Left lobe of liver (tissue), 2 donors: ENCODE data around the gene BACH2. TPM values are rescaled to one million over a fixed set of nuclear protein-coding genes. Genes with fewer than 3 reads are reported as not detected.

Source experiments
- ATAC-seq: fragments of 200-7000 bp; cut with Tn5 transposase; one replicate; pipeline ENCODE4 v1.9.1; 2020; ENCODE audit warnings: mild to moderate bottlenecking, moderate library complexity
- DNase-seq: peaks from one replicate; pipeline ENCODE4 v3.0.0-alpha.2; 2020; ENCODE audit warnings: low spot score
- total RNA-seq: library from RNA; stranded (reverse); gene quantifications from one replicate; pipeline ENCODE4 v1.2.1, GENCODE V29; 2021
- donor health status: DM: no; HTN: no; CAD: no; lungs with moderate emphysema.
- donor health status: DM: no; HTN: yes; CAD: no.

Gene BACH2
- total RNA-seq, 1 donor from 2014 or later: 3.1 TPM

DNA sequence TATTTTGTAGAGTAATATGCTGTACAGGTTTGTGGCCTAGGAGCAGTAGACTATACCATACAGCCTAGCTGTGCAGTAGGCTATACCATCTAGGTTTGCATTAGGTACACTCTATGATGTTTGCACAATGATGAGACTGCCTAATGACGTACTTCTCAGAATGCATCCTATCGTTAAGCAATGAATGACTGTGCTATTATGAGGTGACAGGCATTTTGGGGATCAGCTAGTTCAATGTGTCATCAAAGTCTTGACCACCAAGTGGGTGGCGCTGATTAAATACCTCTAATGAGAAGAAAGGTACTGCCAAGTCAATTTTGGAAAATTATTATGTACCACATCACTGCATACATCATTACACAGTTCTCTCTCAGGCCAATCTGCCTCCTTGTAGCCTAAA, 190.2 kb downstream of the BACH2 start:
- DNase-seq (no peak), ATAC-seq (no peak)

DNA sequence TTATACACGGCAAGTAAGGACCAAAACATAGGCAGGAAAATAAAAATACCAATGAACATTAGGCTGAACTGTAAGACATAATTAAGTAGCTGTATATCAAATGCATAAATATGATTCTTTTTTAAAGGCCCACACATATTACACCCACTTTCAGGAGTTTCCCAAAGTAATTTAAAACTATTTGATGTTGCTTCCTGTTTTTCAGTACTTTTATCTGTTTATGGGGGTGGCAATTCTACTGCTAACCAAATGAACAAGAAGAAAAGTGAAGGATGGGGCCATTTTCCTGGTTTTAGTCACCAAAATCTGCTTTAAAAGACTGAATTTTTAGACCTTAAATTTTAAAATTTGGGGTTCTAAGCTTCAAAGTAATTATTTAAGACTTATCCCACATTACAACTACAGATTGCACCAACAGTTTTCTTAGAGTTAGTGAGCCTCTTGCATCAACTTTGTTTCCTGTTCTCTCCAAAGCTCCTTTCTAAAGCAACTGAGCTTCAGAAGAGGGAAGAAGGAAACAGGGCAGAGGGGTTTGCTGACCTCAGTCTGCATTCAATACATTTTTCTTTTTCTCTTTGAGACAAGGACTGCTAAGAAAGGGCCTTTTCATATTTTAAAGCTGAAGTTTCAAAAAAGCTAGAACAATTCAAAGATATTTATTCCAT, 191.0 kb downstream of the BACH2 start:
- no peak for ATAC-seq
- no peak for DNase-seq

DNA sequence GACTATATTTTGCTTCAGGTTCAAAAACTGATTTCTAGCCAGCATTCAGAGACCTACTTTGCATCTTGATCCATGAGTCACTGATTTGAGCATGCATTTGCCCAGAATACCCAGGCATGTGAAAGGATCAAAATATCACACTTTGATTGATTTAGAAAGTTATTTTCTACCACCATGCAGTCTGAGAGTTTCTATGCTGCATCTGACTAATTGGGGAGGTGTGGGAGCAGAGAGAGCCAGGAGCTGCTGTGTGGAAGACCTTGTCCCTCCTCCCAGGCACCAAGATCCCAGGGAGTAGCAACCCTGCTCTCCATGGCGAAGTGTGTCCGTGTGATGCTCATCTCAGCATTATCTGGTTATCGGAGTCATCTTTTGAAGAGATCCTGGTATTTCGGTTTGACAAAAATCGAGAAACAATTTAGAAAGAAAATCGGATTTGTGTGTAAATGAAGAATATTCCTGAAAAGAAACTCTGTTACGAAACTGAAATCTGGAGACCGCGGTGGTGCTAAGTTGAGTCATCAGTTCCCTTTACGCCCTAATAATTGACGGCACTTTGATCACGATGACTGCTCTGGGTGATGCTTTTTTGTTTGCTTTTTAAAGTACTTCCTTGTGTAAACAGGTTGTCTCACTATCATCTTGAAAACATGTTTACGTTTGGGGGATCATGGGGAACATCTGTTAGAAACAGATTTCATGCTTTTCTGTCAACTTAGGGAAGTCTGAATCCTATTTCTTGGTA, 193.4 kb downstream of the BACH2 start:
- DNase-seq: no peak
- ATAC-seq: no peak

DNA sequence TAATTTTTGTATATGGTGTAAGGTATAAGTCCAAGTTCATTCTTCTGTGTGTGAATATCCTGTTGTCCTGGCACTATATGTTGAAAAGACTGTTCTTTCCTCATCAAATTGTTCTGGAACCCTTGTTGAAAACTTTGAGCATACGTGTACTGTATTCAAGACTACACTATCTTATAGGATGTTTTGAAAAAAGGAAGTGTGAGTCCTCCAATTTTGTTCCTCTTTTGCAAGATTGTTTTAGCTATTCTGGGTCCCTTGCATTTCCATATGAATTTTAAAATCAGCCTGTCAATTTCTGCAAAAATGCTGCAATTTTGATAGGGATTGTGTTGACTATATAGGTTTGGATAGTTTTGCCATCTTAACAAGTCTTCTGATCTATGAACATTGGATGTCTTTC, 195.2 kb downstream of the BACH2 start:
- no peak for DNase-seq
- ATAC-seq: no peak

DNA sequence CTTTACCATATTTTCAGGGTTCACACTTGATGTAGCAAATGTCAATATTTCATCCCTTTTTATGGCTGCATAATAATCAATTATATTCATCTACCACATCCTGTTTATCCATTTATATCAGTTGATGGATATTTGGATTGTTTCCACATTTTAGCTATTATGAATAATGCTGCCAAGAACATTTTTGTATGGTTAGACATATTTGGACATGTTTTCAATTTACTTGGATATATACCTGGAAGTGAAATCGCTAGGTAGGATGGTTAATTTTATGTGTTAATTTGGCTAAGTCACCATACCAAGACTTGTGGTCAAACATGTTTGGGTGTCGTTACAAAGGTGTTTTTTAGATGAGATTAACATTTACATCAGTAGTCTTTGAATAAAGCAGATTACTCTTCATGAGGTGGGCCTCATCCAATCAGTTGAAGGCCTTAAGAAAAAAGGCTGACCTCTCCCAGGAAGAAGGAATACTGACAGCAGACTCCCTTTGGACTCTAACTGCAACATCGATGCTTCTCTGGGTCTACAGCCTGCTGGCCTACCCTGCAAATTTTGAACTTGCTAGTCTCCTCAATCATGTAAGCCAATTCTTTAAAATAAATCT, 196.5 kb downstream of the BACH2 start:
- no peak for ATAC-seq
- DNase-seq: no peak

DNA sequence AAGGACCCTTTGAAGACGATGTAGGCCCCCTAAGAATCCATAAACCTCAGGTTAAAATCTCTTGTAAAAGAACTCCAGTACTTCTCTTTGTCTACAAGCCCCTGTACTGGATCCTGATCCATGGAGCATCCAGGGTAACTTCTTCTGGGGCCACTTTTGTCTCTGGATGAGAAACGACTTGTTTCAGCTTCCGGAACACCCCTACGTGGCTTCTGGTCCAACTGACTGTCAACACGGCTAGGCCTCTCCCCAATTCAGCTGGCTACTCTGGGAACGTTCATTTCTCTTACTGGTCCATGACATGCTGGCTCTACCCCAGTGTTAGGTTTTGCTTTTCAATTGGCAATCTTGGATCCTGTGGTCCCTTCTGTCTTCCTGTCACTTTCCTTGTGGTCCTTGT, 198.0 kb downstream of the BACH2 start:
- DNase-seq: no peak
- no peak for ATAC-seq

DNA sequence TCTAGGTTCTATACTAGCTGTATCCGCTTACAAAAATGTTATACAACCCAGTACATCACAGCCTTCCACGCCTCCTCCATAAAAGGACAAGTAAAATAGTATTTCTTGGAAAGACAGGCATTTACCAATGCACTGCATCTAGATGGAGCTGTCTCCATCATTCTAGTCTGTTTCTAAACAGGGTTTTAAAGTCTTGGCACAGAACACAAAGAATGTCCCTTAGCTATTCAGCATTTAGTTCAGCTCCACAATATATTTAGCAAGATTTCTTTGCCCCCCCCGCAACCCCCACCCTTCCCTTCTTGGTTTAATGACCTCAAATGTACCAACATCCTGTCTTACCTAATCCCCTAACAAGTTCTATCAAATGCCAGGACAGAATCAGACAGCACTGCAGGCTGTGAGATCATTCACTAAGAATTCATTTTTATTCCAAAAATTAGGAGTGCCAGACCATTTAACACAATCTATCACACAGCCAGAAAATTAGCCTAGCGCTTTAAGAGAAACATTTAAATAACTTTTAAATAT, 198.6 kb downstream of the BACH2 start:
- ATAC-seq: peak; percentile 72
- no peak for DNase-seq

DNA sequence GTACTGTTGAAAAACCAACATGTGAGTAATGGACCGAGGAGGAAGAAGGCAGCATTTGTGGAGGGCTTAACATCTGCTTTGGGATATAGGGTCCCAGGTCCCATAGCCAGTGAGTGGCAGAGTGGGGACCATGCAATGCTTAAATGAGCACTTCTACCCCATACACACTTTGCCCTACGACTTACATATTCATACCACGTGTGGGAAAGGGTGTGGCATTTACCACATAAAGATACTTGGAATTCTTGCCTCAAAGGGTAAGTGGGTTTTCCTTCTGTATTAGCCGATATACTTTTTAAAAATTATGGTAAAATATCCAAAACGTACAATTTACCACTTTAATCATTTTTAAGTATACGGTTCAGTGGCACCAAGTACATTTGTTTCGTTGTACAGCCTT, 199.3 kb downstream of the BACH2 start:
- no peak for DNase-seq
- ATAC-seq: no peak

DNA sequence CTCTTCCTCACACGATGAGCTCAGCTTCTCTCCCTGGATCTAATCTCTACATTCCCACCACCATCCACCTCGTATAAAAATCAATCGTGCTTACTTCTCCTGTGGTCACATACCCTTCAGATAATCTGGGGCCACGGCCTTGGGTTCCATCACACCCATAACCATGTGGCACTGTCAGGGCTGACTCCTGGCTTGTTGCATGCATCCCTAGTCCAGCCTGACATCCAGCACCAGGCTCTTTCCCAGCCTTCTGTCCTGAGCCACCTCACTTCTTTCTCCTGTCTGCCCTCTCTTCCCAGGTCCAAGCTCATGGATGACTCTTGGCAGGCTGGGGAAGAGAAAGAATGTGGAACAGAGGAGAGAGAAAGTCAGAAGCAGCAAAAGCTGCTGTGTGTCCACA, 199.8 kb downstream of the BACH2 start:
- ATAC-seq (no peak), DNase-seq (no peak)

DNA sequence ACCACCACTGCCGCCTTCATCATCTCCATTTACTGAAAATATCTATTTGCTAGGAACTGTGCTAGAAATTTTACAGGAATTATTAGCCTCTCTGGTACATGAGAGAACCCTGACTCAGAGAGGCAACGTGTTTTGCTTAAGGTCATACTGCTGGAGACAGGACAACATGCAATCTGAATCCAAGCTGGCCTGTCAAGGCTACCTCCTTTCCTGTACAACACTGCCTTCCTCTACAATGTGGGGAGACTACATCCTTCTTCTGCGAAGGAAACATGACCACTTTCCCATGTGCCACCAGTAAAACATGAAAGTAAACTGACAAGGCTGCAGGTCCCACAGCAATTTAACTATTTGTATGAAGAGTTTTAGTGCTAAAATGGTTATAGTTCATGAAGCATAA, 200.9 kb downstream of the BACH2 start:
- DNase-seq (no peak), ATAC-seq (no peak)

DNA sequence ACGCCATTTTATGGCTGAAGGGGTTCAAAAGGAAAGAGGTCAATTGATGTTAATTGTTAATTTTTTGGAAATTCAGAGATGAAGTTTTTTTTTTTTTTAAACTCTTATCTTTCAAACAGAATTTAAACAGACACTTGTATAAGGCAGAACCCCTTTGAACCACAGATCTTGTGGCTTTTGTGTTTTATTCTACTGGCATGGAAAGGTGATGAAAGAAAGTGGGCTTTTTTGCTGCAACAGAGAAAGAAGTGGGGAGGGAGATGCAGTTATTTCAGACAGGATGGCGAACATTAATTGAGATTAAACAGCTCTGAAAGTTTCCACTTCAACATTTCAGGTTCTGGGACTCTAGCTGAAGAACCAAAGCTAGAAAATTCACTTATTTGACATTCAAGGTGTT, 201.5 kb downstream of the BACH2 start:
- DNase-seq (no peak), ATAC-seq (no peak)

DNA sequence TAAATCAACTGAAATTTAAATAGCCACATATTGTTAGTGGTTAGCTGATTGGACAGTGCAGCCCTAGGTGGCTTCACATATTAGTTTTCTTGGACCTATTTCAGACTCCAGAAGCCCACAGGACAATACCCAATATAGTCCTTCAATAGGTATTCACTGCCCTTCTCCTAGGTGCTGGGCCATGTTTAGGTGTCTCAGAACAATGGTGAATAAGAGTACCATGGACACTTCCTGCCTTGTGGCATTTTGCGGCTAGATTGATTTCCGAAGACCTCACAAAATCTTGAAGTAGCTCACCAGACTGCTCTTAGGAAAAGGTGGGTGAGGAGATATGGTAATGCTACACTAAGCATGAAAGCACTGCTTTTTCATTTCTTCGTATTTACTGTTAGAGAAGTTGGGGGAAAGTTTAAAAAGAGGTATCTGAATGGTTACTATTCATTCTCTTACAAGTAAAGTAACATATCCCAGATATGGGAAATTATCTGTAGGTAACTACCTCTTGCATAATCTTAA, 203.0 kb downstream of the BACH2 start:
- no peak for ATAC-seq
- no peak for DNase-seq

DNA sequence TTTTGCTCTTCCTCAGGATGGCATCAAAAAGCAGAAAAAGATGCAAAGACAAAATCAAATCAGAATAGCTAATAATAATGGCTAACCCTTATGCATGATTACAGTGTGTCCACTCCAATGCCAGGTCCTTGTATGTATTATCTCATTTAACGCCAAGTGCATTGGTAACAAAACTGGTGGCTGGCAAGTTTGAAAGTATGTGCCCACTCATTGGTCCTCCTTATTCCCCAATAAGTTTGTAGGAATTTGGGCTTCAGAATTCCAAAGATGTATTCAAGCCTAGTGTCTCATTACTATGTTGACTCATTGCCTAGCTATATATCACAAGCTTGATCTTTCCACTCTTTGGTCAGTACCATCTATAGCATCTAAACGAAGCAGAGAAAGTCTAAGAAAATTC, 205.8 kb downstream of the BACH2 start:
- ATAC-seq (no peak), DNase-seq (no peak)

DNA sequence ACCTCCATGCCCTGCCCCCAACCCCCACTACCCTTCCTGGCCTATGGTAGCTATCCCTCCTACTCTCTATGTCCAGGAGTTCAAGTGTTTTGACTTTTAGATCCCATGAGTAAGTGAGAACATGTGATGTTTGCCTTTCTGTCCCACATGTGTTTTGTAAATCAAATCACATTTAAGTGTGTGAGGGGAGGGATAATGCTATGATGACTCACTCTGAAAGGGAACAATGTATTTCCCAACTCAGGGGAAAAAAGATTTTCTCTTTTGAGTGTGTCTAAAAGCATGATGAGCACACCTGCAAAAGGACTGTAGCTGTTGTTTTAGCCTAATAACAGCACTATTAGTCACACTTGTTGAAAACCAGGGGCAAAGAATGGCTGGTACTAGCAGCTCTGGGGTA, 208.6 kb downstream of the BACH2 start:
- no peak for DNase-seq
- ATAC-seq: no peak

DNA sequence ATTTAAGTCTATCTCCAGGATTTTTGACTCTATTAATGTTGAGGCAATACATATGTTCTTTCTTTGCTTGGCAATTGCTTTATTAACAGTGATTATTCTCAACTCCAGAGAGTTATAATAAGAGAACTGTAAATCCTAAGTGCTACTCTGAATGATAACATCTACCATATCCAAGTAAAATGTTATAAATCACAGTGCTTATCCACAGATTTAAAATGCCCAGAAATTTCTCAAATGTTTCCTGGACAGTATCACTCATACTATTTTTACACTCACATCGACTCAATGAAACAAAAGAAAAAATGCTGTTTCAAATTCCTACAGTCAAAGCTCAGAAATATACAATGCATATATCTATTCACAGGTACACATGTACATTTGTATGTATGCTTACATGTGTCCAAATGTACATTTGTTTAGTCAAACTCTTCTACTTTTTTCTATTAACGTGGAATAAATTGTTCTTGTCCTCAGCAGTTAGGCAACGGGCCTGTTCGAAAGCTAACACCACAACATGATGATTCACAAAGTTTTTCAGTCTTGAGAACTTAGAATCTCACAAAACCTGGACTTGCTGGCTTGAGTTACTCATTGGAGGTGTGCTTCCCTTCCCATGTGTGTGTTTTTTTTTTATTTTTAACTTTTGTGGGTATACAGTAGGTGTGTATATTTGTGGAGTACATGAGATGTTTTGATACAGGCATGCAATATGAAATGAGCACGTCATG, 209.4 kb downstream of the BACH2 start:
- DNase-seq: no peak
- ATAC-seq: no peak

DNA sequence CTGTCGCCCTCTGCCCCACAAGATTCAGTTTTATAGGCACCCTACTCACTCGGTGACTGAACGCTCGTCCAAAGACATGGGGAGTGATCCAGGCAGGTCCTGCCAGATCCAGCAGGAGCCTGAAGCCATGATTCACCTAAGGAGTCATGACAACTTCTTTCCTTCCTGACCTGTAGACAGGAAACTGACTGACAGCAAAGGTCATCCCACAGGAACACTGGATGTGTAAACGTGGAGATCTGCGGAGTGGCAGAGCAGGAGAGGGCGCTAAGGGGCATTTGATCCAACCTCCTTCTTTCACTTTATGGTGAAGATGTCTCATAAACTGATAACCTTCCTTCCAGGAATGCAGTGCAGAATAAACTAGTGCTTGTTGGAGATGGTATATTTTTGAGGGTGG, 210.1 kb downstream of the BACH2 start:
- no peak for DNase-seq

DNA sequence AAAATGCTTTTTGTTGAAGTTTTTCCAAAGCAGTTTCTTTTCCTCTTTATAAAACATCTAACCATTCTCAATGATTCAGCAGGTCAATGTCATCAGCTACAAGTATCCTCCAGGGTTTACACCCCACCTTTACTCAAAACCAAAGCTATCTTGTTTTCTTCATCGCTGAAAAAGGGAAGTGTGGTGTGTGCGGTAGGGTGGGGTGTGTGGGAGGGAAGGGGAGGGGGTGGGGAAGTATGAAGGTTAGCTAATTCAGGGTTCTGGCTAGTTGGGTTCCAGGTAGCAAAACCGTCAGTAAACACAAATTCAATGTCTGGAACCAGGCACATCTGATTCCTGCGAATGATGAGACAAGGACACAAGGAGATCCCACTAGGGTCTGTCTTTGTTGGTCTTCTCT, 212.8 kb downstream of the BACH2 start:
- ATAC-seq: no peak
- DNase-seq: no peak

More for the DNA sequence above, 210.1 kb downstream of the BACH2 start:
- no peak for ATAC-seq

DNA sequence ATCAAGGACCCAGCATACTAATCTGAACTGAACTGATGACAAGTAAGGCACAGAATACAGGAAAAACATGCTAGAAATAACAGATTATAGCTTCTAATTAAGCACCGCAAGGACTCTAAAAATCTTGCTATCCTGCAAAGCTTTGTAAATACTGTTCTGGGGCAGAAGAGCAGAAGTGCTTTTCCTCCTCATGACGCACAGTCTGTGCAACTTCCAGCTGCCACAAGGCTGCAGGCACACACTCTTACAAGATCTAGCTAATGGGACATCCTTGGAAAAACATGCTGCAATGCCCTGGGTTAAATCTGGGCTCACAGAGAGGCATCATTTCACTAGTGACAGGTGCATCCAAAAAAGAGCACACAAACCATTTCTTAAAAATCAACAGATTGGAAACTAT, 213.8 kb downstream of the BACH2 start:
- DNase-seq: no peak
- no peak for ATAC-seq

DNA sequence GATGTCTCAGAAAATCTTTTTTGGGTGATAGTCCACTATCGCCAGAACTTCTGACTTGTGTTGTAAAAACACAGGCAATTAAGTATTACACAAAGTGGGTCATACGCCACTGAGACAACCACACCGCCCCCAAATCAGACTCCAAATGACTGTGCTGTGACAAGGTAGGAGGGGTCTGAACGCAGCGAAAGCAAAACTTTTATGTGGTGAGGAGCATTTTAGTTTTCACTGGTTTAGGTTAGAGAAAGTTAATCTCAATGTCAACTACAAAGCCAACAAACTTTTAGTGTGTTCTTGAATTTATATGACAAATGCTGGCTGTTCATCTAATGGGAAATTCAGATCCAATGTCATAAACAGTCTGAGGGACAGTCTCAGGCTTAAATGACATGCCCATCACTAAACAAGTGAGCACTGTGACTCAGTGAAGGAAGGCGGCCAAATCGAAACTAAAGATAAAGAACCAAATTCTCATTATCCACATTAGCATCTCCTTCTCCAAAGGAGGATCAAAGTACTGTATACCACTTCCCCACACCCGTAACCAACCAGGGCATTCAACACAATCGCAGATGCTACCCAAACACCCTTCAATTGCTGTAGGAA, 215.7 kb downstream of the BACH2 start:
- DNase-seq: no peak
- no peak for ATAC-seq

DNA sequence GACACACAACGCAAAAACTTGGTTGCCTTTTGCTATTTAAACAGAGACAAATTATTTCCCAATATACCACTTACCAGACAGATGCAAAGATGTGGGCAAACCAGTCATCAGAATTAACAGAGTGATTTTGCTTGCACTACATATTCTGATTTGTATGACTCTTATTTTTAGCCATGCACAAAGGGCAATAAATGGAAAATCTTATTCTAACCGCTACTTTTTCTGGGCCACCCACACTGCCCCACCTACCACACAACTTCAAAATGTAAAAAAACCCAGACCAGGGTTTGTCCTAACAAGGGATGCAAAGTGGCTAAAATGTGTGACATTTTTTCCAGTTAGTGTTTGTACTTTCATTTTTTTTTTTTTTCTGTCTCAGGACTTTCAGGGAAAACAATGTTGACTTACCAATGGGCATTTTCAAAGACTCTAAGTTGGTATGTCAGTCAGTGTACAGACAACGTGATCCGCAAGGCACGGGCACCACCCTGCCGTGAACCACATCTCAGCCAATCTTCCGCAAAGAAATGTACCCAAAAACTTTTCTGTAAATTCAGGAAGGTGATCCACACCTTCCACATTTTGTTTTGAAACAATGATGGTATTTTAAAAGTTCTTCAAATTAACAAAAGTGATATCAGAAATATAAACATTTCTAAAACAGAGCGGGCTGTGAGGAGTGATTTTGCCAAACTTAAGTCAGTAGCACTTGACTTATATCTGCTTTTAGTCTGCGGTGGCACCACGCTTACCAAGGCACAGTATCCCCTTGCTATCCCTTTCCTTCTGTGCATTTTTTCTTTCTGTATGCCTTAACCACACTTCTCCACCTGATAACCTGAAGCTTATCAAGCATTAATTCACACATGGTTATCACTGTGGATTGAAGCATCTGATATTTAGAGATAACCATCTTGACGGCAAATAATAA, 216.8 kb downstream of the BACH2 start:
- no peak for ATAC-seq
- DNase-seq: no peak
